Fibroblast of mammary gland (primary cell): ENCODE measurements around the gene SP2.

ENCODE experiments used
- DNase-seq: peaks from one replicate; pipeline ENCODE4 v3.0.0-alpha.2; 2010; ENCODE audit warnings: low read depth
- H3K4me3 ChIP-seq: 2 replicates; pipeline ENCODE4 v1.5.1; 2011; ENCODE audit warnings: low read depth, mild to moderate bottlenecking, low read length, moderate library complexity; ENCODE audit not compliant: control insufficient read depth
- CTCF ChIP-seq: conservative IDR thresholded peaks from 2 replicates; pipeline ENCODE4 v1.5.1; 2011; ENCODE audit warnings: low read depth, low read length, inconsistent platforms; ENCODE audit not compliant: control insufficient read depth, insufficient read depth

SP2 gene

GRCh38 chr17:47894498-47895346, 1.3 kb upstream of the SP2 start:
- DNase-seq, result no peak
- H3K4me3 ChIP-seq, result peak overlapping the region; percentile 98
- TF ChIP-seq CTCF, result no peak

- H3K4me3 ChIP-seq, result peak overlapping the region; percentile 98
- peak; percentile 30 for DNase-seq
- no peak for TF ChIP-seq CTCF
Observed at GRCh38 chr17:47895347-47895855, 635 bp upstream of the SP2 start.

GRCh38 chr17:47896672-47897490, 845 bp downstream of the SP2 start:
- TF ChIP-seq CTCF, result no peak
- peak overlapping the region; percentile 93 for H3K4me3 ChIP-seq
- DNase-seq, result no peak

- DNase-seq, result no peak
- H3K4me3 ChIP-seq, result peak overlapping the region; percentile 93
- TF ChIP-seq CTCF, result no peak
Observed at GRCh38 chr17:47897561-47897960, 1.5 kb downstream of the SP2 start.

DNA sequence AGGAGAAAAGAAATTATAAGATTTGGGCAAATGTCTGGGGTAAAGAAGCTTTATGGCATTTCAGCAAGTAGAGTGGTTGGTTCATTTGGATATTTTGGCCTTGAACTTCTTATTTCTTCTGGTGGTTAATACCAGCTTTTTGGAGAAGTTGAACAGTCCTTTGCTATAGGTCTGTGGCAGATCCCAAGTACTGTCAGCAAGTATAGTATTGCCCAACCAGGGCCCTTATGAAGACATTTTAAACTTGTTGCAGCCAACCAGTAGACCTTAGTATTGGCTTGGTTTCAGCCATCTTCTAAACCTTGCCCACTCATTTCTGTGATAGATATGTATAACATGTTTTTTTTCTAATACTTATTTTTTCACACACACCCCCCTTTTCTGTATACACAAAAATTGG, 2.2 kb downstream of the SP2 start:
- TF ChIP-seq CTCF, result no peak
- DNase-seq, result no peak

GRCh38 chr17:47899643-47900042, 3.6 kb downstream of the SP2 start:
- no peak for DNase-seq
- no peak overlapping the region for H3K4me3 ChIP-seq
- no peak for TF ChIP-seq CTCF

More for the DNA sequence above, 2.2 kb downstream of the SP2 start:
- no peak overlapping the region for H3K4me3 ChIP-seq
